ENCODE data around the gene TIMP3.

DNA sequence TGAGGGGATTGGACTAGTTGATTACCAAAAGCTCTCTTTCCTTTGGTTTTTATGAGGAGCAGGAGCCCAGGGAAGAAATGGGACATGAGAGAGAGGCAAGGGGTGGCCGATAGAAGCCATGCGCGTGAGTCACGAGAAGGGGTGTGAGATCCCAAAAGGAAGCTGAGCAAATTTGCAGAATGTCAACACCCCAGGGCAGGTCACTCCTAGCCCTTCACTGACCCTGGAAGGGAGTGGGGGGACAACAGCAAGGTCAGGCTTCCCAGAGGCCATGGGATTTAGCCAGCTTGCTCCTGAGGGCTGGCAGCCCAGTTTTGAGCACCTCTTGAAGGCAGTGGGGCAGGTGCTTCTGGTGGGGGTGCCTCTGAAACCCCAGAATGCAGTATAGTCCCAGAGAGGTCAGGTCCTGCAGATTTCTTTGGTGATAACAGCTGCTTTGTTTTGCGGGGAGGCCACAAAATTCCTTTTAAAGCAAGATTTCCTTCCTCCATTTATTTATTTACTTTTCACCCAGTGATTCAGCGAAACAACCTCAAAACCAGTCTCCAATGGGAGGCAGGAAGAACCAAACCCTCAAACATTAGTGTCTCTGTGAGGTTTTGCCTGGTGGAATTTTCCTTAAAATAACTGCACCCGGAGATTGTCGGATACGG lies 40.1 kb upstream of the TIMP3 start:
- TF ChIP-seq CTCF (IDR thresholded peaks at IDR 0.05; ENCODE audit: low read length) = no peak
- TF ChIP-seq EZH2phosphoT487 (IDR thresholded peaks at IDR 0.05; ENCODE audit: low read length) = no peak
- TF ChIP-seq EZH2 (optimal IDR thresholded peaks at IDR 0.05; ENCODE audit: low read depth, low read length) = no peak

Data from MM.1S (cell line).